ENCODE results near the gene LRP6.

LRP6 gene

DNA sequence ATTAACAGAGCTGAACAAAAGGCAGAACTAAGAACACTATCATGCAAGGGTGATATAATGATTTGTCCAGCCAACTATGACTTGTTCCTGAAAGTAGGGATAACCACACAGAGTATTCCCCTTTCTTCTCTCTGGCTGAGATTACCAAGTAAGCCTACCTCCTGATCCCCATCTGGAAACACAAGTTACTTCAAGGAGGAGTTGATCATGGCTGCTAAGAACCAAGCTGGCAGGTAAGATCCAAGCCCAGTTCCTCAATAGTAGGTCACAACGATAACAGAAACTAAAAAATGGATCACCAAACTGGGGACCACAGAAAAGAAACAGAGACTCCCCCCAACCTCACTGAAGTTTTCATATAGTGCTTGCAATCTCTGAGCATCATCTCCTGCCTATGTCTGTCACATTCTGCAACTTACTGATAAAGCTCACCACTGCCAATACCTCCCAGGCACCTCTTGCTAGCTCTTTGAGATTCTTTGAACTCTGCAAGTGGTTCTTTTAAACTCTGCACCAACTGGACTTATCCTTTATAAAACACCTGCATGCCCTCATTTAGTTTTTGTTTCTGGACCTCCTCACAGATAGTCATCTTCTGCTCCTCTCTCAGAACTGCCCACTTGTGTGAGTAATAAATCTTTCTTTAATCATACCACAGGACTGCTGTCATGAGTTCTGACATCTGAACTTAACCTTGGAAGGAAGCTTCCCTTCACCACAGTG lies 76.6 kb downstream of the LRP6 start:
- no peak overlapping the region for H3K23ac ChIP-seq (ENCODE audit: low read length)
- H2AFZ ChIP-seq (ENCODE audit: insufficient read depth, low read length, poor library complexity) = no peak overlapping the region
- no peak overlapping the region for H3K4me2 ChIP-seq (ENCODE audit: low read length)

DNA sequence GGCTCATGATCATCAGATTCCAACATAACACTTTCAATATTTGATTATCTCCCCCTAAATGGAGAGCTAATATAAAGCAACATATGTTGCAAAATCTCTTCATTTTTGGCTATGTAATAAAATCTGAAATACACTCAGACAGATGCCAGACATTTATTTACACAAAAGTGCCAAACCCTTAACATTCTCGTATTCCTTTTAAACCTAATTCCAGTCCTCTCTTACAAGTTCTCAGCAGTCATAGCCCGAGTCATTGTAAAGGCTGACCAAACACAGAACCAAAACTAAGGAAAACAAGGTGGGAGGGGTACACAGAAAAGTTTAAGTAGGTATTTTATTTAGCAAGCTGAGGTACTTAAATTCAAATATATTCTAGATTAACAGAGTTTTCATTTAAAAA lies 81.4 kb downstream of the LRP6 start:
- DNase-seq = no peak
- H3K27ac ChIP-seq (ENCODE audit: low read depth, low read length) = no peak overlapping the region
- peaks cover 0 to 4% of the 10 kb centered on the region in 2 experiments for H3K36me3 ChIP-seq (ENCODE audit: control insufficient read depth in 1 of 2, insufficient read depth in 2 of 2, low read length in 2 of 2)
- H3K14ac ChIP-seq (ENCODE audit: low read length) = no peak overlapping the region
- no peak overlapping the region for H4K8ac ChIP-seq (ENCODE audit: low read depth, low read length)
- no peak overlapping the region for H2AFZ ChIP-seq (ENCODE audit: insufficient read depth, low read length, poor library complexity)
- no peaks in the 10 kb centered on the region for H3K4me1 ChIP-seq (ENCODE audit: control insufficient read depth in 1 of 2, insufficient read depth in 2 of 2, low read length in 2 of 2)
- no peak overlapping the region for H4K91ac ChIP-seq (ENCODE audit: low read depth, low read length)
- no peak overlapping the region for H3K23ac ChIP-seq (ENCODE audit: low read length)
- H2AK5ac ChIP-seq (ENCODE audit: low read length) = no peak overlapping the region
- WGBS (ENCODE audit: extremely low coverage, insufficient coverage, insufficient read length) = no CpG with 5 or more reads among the region's 2 CpGs
- no peak overlapping the region for H3K4me2 ChIP-seq (ENCODE audit: low read length)
- no peak overlapping the region for H3K9ac ChIP-seq (ENCODE audit: low read length)
- H3K79me2 ChIP-seq (ENCODE audit: control insufficient read depth, insufficient read depth, low read length, poor library complexity) = no peaks in the 10 kb centered on the region
- no peaks in the 10 kb centered on the region for H3K27me3 ChIP-seq (ENCODE audit: insufficient read depth, low read length)
- H2BK5ac ChIP-seq (ENCODE audit: low read depth, low read length, poor library complexity) = no peak overlapping the region
- H3K4me3 ChIP-seq (ENCODE audit: low read depth, low read length) = no peak overlapping the region
- no peak overlapping the region for H4K12ac ChIP-seq (ENCODE audit: low read depth, low read length)
- H3K79me1 ChIP-seq (ENCODE audit: low read length) = no peaks in the 10 kb centered on the region
- no peak overlapping the region for H3K18ac ChIP-seq (ENCODE audit: low read length)
- H2BK120ac ChIP-seq (ENCODE audit: insufficient read depth, low read length, poor library complexity) = no peak overlapping the region
- H3K4ac ChIP-seq (ENCODE audit: low read depth, low read length) = no peak overlapping the region
- H2BK12ac ChIP-seq (ENCODE audit: low read length) = no peak overlapping the region
- no peaks in the 10 kb centered on the region for H3K9me3 ChIP-seq (ENCODE audit: insufficient read depth, low read depth, low read length)

More for the DNA sequence above, 76.6 kb downstream of the LRP6 start:
- no peak overlapping the region for H4K91ac ChIP-seq (ENCODE audit: low read depth, low read length)
- H3K9ac ChIP-seq (ENCODE audit: low read length) = no peak overlapping the region
- no peaks in the 10 kb centered on the region for H3K79me1 ChIP-seq (ENCODE audit: low read length)
- H4K12ac ChIP-seq (ENCODE audit: low read depth, low read length) = no peak overlapping the region
- no peak overlapping the region for H3K4me3 ChIP-seq (ENCODE audit: low read depth, low read length)
- no peaks in the 10 kb centered on the region for H3K9me3 ChIP-seq (ENCODE audit: insufficient read depth, low read depth, low read length)
- H2BK12ac ChIP-seq (ENCODE audit: low read length) = no peak overlapping the region
- H3K4ac ChIP-seq (ENCODE audit: low read depth, low read length) = no peak overlapping the region
- H3K27me3 ChIP-seq (ENCODE audit: insufficient read depth, low read length) = no peaks in the 10 kb centered on the region
- no CpG with 5 or more reads among the region's 1 CpG for WGBS (ENCODE audit: extremely low coverage, insufficient coverage, insufficient read length)
- H3K14ac ChIP-seq (ENCODE audit: low read length) = no peak overlapping the region
- no peak for DNase-seq
- no peak overlapping the region for H2AK5ac ChIP-seq (ENCODE audit: low read length)
- H4K8ac ChIP-seq (ENCODE audit: low read depth, low read length) = no peak overlapping the region
- H3K4me1 ChIP-seq (ENCODE audit: control insufficient read depth in 1 of 2, insufficient read depth in 2 of 2, low read length in 2 of 2) = no peaks in the 10 kb centered on the region
- no peak overlapping the region for H2BK120ac ChIP-seq (ENCODE audit: insufficient read depth, low read length, poor library complexity)
- H3K27ac ChIP-seq (ENCODE audit: low read depth, low read length) = no peak overlapping the region
- no peak overlapping the region for H2BK5ac ChIP-seq (ENCODE audit: low read depth, low read length, poor library complexity)
- H3K36me3 ChIP-seq (ENCODE audit: control insufficient read depth in 1 of 2, insufficient read depth in 2 of 2, low read length in 2 of 2) = no peaks in the 10 kb centered on the region
- no peaks in the 10 kb centered on the region for H3K79me2 ChIP-seq (ENCODE audit: control insufficient read depth, insufficient read depth, low read length, poor library complexity)
- no peak overlapping the region for H3K18ac ChIP-seq (ENCODE audit: low read length)

DNA sequence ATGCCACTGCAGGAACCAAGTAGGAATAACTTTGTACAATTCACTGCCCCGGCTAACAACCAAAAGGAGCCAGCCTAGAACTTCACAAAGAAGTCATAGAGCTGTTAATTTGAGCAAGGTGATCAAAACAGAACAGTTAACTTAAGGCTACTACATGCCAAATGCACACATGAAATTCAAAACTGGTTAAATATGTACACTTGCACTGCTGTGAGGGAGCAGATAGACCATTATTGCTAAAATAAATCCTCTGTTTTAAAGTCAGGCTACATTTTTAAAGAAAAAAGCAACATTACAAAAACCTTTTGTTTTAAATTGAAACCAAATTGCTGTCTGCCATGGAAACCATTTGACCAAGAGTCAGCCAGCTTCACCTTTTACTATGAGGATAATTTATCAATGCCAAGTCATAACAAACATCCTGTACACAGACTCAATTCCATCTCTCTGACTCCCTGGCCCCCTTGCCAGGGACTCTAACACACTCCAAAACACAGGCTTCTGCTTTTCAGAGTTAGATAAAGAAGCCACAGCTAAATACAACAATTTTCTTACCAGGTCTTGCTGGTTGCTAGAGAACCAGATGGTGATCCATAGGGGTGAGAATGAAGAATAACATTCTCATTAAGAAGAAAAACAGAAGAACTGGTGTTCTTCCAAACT lies 84.0 kb downstream of the LRP6 start:
- WGBS (ENCODE audit: extremely low coverage, insufficient coverage, insufficient read length) = no CpG with 5 or more reads among the region's 1 CpG

DNA sequence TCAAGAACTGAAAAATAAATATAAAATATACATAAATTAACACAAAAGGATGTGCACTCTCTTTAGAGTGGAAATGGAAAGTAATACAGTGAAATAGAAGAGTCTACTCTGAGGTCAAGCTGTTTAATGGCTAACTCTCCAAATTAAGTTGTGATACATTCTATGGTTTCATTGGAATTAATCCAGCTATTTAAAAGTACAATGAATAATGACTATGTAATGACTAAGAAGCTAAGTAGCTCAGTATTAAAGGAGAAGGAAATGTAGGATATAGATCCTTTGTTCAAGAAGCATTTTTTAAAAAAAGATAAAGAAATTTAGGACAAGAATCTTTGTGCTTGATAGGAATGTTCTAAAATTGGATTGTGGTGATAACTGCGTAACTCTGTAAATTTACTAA lies 85.3 kb downstream of the LRP6 start:
- Histone ChIP-seq H3K9me3 (ENCODE audit: insufficient read depth, low read depth, low read length) (no peaks in the 10 kb centered on the region), H2BK5ac (ENCODE audit: low read depth, low read length, poor library complexity) (no peak overlapping the region), H3K18ac (ENCODE audit: low read length) (no peak overlapping the region), H3K23ac (ENCODE audit: low read length) (no peak overlapping the region), H3K4me3 (ENCODE audit: low read depth, low read length) (no peak overlapping the region), H3K79me1 (ENCODE audit: low read length) (no peaks in the 10 kb centered on the region), H4K12ac (ENCODE audit: low read depth, low read length) (no peak overlapping the region), H2AK5ac (ENCODE audit: low read length) (no peak overlapping the region), H3K9ac (ENCODE audit: low read length) (no peak overlapping the region), H3K4ac (ENCODE audit: low read depth, low read length) (no peak overlapping the region), H3K27me3 (ENCODE audit: insufficient read depth, low read length) (no peaks in the 10 kb centered on the region), H2AFZ (ENCODE audit: insufficient read depth, low read length, poor library complexity) (no peak overlapping the region), H2BK120ac (ENCODE audit: insufficient read depth, low read length, poor library complexity) (no peak overlapping the region), H4K8ac (ENCODE audit: low read depth, low read length) (no peak overlapping the region), H2BK12ac (ENCODE audit: low read length) (no peak overlapping the region), H3K14ac (ENCODE audit: low read length) (no peak overlapping the region), H3K4me1 (ENCODE audit: control insufficient read depth in 1 of 2, insufficient read depth in 2 of 2, low read length in 2 of 2) (no peaks in the 10 kb centered on the region), H3K4me2 (ENCODE audit: low read length) (no peak overlapping the region), H3K36me3 (ENCODE audit: control insufficient read depth in 1 of 2, insufficient read depth in 2 of 2, low read length in 2 of 2) (peaks cover 0 to 4% of the 10 kb centered on the region in 2 experiments), H3K79me2 (ENCODE audit: control insufficient read depth, insufficient read depth, low read length, poor library complexity) (no peaks in the 10 kb centered on the region), H3K27ac (ENCODE audit: low read depth, low read length) (no peak overlapping the region), H4K91ac (ENCODE audit: low read depth, low read length) (no peak overlapping the region)
- no CpG with 5 or more reads among the region's 1 CpG for WGBS (ENCODE audit: extremely low coverage, insufficient coverage, insufficient read length)
- no peak for DNase-seq

More for the DNA sequence above, 84.0 kb downstream of the LRP6 start:
- no peak overlapping the region for H3K9ac ChIP-seq (ENCODE audit: low read length)
- no peak overlapping the region for H2BK12ac ChIP-seq (ENCODE audit: low read length)
- H3K4me2 ChIP-seq (ENCODE audit: low read length) = no peak overlapping the region
- no peak overlapping the region for H3K14ac ChIP-seq (ENCODE audit: low read length)
- H2BK5ac ChIP-seq (ENCODE audit: low read depth, low read length, poor library complexity) = no peak overlapping the region
- no peak overlapping the region for H4K91ac ChIP-seq (ENCODE audit: low read depth, low read length)
- no peaks in the 10 kb centered on the region for H3K4me1 ChIP-seq (ENCODE audit: control insufficient read depth in 1 of 2, insufficient read depth in 2 of 2, low read length in 2 of 2)
- H2AK5ac ChIP-seq (ENCODE audit: low read length) = no peak overlapping the region
- H3K36me3 ChIP-seq (ENCODE audit: control insufficient read depth in 1 of 2, insufficient read depth in 2 of 2, low read length in 2 of 2) = peaks cover 0 to 4% of the 10 kb centered on the region in 2 experiments
- no peak overlapping the region for H2AFZ ChIP-seq (ENCODE audit: insufficient read depth, low read length, poor library complexity)
- no peak overlapping the region for H2BK120ac ChIP-seq (ENCODE audit: insufficient read depth, low read length, poor library complexity)
- no peak overlapping the region for H4K8ac ChIP-seq (ENCODE audit: low read depth, low read length)
- no peak overlapping the region for H3K4ac ChIP-seq (ENCODE audit: low read depth, low read length)
- no peaks in the 10 kb centered on the region for H3K79me1 ChIP-seq (ENCODE audit: low read length)
- H3K18ac ChIP-seq (ENCODE audit: low read length) = no peak overlapping the region
- H3K27me3 ChIP-seq (ENCODE audit: insufficient read depth, low read length) = no peaks in the 10 kb centered on the region
- no peak overlapping the region for H3K4me3 ChIP-seq (ENCODE audit: low read depth, low read length)
- H3K79me2 ChIP-seq (ENCODE audit: control insufficient read depth, insufficient read depth, low read length, poor library complexity) = no peaks in the 10 kb centered on the region
- H3K27ac ChIP-seq (ENCODE audit: low read depth, low read length) = no peak overlapping the region
- no peaks in the 10 kb centered on the region for H3K9me3 ChIP-seq (ENCODE audit: insufficient read depth, low read depth, low read length)
- H4K12ac ChIP-seq (ENCODE audit: low read depth, low read length) = no peak overlapping the region
- no peak overlapping the region for H3K23ac ChIP-seq (ENCODE audit: low read length)
- DNase-seq = no peak
